ENCODE measurements around the gene DHRS3.

DHRS3 gene

GRCh38 chr1:12616709-12617373 lies 1.2 kb downstream of the DHRS3 start:
- no peak for DNase-seq (ENCODE audit: low spot score)

- DNase-seq (ENCODE audit: low spot score): peak; percentile 54
Measured at GRCh38 chr1:12615865-12616708, 1.9 kb downstream of the DHRS3 start.

DNA sequence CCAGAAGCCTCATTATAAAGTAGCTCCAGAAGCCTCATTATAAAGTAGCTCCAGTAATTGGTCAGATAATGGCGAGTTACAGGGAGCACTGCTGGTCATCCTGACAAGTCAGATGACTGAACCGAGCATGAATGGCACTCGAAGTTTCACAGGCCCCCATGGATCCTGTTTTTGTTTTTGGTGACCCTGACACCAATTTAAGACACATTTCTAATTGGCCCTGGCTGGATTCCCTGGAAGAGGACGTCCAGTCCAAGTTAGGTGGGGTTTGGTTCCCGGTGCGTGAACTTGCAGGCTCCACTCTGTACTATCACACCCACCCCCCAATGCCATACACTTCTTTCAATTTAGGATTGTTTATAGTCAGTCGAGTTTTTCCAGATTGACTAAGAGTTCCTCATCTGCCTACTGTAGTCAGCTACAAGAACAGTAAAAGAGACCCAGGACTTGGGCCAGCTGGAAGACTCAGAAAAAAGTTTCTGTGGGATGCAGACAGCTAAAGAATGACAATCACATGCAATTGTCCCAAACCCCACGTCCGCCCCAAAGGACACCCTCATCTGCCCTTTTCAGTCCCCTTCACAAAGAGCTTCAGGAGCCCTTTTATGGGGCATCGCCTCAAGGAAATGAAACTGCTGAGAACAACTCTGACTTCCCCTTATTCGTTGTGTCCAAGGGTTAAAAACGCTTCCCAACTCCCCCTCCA lies 2.7 kb downstream of the DHRS3 start:
- DNase-seq (ENCODE audit: low spot score): peak; percentile 62

- DNase-seq (ENCODE audit: low spot score): no peak
Measured at GRCh38 chr1:12614402-12615158, 3.4 kb downstream of the DHRS3 start.

DNA sequence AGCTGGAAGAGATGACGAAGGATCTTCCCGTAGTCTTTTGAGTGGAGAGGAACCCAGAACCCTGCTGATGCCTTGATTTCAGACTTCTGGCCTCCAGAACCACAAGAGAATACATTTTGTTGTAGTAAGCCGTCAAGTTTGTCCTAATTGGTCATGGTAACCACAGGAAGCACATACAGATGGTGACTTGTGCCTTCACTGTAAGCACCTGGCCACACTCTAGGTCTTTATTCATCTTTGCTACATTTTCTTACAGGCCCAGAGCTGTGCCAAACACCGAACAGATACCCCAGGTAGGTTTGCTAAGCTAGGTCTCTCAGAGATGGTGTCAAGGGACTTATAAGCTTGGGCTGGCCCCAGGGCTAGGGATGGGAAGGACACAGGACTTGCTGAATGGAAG lies 4.8 kb downstream of the DHRS3 start:
- no peak for DNase-seq (ENCODE audit: low spot score)

GRCh38 chr1:12610941-12611340 lies 7.1 kb downstream of the DHRS3 start:
- DNase-seq (ENCODE audit: low spot score): no peak

GRCh38 chr1:12610305-12610935 lies 7.6 kb downstream of the DHRS3 start:
- no peak for DNase-seq (ENCODE audit: low spot score)

GRCh38 chr1:12609469-12610003 lies 8.5 kb downstream of the DHRS3 start:
- DNase-seq (ENCODE audit: low spot score): no peak

- no peak for DNase-seq (ENCODE audit: low spot score)
Measured at GRCh38 chr1:12608311-12608957, 9.6 kb downstream of the DHRS3 start.

DNA sequence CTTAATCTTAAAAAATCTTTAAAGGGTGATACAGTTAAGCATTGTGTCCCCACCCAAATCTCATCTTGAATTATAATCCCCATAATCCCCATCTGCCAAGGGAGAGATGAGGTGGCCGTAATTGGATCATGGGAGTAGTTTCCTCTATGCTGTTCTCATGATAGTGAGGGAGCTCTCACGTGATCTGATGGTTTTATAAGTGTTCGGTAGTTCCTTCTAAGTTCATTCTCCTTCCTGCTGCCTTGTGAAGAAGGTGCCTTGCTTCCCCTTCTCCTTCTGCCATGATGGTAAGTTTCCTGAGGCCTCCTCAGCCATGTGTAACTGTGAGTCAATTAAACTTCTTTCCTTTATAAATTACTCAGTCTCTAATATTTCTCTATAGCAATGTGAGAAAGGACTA lies 10.7 kb downstream of the DHRS3 start:
- DNase-seq (ENCODE audit: low spot score): no peak

DNA sequence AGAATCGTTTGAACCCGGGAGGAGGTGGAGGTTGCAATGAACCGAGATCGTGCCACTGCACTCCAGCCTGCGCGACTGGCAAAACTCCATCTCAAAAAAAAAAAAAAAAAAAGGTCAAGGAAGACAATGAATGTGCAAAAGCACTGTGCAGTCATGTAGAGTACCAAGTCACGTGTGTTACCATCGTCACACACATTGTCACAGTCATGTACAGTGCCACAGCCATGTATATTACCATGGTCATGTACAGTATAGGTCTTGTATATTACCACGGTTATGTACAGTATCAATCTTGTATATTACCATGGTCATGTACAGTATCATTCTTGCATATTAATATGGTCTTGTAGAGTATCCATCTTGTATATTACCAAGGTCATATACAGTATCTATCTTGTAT lies 13.0 kb downstream of the DHRS3 start:
- DNase-seq (ENCODE audit: low spot score): no peak

DNA sequence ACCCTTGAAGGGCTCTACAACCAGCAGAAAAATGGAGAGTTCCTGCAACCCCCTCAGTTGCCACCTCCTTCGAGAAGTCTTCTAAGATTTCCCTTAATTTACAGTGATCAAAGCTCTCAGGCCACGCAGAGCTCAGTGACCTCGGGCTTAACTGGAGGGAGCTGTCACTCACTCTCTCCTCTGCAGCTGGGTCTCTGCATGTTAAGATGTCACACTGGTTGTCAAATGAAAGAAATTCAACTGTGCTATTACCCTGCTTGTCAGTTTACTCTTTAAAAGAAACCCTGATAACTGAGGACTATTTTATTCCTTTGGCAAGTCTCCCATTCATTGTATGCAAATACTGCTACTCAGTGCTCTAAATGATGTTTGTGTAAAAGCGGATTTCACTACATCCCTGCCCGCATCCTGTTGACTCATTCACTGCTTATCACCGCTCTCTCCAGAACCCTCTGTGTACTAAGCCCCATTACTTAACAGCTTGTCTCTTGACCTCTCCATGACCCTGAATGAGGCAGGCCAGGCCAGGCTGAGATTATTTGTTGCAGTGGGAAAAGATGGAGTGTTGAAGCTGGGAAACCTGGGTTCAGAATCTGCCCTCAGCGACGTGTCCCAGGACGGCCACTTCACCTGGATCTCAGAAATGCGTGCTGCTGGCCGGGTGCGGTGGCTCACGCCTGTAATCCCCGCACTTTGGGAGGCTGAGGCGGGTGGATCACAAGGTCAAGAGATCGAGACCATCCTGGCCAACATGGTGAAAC lies 13.7 kb downstream of the DHRS3 start:
- DNase-seq (ENCODE audit: low spot score): no peak

- no peak for DNase-seq (ENCODE audit: low spot score)
Measured at GRCh38 chr1:12603224-12603623, 14.8 kb downstream of the DHRS3 start.

GRCh38 chr1:12602659-12603024 lies 15.4 kb downstream of the DHRS3 start:
- DNase-seq (ENCODE audit: low spot score): no peak

DNA sequence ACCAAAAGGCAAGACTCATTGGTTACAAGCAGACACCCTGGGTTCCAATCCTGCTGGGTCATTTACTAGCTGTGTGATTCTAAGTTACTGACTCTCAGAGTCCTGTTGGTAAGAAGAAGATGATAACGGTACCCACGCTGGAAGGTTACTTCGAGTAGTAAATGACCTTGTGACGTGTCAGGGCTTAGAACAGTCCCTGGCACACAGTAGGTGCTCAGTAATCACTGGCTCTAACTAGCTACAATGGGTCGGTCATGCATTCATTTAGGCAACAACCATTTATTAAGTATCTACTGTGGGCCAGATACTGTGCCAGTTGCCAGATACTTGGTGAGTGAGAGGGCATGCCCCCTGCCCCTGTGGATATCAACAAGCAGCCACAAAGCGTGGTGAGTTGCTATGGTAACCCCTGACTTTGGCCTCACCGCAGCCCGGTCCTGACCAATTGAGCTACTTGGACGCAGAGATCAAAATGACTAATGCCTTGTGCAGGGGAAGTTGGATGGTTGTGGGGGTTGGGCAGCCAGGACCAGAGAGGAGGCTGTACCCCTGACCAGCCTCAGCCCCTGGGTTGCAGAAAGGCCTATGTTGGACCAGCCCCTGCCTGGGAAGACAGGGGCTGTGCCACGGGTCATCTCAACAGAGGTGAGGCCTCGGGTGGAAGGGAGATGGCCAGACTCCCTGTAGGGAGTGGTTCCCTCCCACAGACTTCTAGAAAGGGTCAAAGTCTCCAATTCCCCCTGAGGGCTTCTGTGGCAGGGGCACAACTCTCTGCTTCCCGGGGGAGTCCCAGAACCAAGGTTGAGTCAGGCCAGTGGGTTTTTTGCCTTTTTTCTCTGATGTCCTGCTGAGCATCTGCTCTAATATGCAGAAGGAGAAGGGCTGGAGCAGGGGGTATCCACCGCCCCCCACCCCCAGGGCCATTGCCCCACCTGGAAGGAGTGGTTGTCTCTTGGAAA lies 16.0 kb downstream of the DHRS3 start:
- no peak for DNase-seq (ENCODE audit: low spot score)

DNA sequence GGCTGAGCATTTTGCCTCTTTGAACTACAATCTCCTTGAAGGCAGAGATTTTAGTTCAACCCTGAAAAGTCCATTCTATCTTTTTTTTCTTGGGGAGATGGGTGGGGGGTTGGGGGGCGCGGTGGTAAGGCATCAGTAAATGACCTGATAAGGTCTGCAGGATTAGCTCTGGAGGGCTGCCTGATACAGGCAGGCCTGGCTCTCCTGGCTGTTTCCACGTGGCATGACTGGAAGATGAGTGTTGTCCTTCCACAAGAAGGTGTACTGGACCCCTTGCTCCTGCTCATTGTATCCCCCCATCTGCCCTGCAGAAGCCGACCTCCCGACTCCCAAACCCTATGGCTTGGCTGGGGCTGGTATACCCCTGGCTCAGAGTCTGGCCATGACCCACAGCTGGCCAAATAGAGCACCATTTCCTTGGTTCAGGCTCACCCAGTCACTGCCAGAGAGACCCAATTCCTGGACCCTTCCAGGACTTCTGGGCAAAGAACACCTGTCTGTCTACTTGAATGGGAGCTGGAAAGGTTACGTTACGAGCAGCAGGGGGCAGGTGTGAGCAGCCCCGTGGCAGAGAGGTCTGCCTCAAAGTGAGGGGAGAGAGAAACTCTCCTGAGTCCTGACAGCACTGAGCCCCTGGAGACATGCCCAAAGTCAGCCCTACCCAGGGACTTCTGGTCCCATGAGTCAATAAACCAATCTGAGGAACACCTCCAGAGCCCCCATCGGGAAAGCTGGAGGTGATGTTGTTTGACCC lies 17.0 kb downstream of the DHRS3 start:
- DNase-seq (ENCODE audit: low spot score): no peak

DNA sequence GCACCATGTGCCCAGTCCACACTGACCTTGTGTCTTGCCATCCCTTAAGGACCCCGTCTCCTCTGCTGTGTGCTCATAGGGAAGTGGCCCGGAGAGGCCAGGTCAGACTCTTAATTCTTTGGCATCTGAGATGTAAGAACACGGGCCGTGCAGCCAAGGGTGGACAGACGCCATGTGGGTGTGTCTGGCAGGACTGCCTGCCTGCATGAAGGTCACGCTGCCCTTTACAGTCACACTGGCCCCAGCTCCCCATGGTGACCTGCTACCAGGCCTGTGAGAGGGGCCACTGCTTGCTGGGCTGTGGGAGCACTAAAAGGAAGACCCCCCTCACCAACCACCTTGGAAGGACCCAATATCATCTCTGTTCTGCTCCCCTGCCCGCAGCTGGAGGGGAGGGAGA lies 17.7 kb downstream of the DHRS3 start:
- DNase-seq (ENCODE audit: low spot score): peak; percentile 55

- no peak for DNase-seq (ENCODE audit: low spot score)
Measured at GRCh38 chr1:12599657-12600056, 18.4 kb downstream of the DHRS3 start.
